ENCODE results near the gene NAPG.
A peak's percentile ranks its signal among the peaks of the same experiment; 100 is the strongest.
"Not testable (repeated sequence)": the region's sequence is repeated elsewhere in the genome, so short reads cannot be mapped to it uniquely, and the experiment has no call there.

The NAPG gene

DNA sequence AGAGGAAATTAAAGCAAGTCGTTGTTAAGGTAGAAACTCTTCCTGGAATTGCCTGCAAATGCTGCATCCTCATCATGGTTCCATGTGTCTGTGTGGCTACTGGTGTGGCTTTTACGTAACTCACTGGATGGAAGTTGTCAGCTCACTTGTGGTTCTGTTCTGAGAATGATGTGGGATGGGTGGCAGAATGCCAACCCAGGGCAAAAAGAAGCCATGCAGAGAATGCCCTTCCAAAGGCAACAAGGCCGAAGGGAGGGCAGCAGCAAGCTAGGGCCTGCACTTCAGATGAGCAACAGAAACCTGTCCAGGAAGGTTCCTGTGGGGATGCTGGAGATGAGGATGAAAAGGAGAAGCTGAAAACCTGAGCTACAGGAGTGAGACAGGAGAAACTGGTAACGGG, 10.4 kb upstream of the NAPG start:
- DNase-seq = no peak

DNA sequence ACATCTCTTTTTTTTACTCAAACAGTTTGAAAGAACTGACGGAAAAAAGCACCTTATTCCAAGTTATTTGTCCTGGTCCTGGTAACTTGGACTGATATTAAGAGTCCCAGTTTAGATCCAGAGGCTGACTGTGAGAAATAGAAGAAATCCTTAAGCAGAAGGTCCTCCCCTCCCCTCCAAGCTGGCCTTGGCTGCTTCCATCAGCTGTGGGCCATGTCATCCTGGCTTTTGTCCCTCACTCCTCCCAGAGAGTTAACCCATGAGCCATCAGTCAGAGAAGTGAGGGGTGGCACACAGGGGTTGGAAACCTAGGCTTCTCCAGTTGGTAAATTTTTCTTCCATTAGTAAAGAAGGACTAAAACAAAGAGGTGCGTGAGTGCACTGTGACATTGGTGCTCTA, 9.7 kb upstream of the NAPG start:
- no peak for DNase-seq

DNA sequence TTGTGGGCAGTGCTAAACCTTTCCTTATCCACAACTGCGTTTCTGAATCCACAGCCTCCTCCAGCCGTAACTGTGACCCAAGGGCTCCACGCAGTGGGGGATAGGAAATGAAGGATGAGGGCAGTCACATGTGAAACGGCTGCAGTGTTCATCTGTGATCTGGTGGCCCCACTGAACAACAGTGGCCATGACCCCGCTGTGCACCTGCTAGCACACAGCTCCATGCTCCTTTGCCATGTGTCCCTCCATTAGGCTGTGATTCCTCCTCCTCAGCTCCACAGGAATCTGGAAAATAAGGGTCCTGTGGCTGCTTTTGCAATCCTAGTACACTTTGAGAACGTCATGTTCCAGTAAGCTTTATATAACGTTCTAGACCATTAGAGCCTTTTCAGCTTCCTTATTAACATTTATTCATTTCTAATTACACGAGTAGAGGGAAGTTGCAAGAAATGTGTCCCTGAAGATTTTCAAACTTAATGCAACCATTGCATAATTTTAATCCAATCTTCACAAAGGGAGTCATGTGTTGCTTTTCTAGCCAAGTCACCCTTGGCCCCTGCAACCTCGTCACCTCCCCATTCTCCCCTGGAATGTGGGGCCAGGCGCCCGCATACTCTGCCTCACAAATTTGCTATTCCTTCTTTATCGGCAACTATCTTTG, 7.1 kb upstream of the NAPG start:
- no peak for DNase-seq

DNA sequence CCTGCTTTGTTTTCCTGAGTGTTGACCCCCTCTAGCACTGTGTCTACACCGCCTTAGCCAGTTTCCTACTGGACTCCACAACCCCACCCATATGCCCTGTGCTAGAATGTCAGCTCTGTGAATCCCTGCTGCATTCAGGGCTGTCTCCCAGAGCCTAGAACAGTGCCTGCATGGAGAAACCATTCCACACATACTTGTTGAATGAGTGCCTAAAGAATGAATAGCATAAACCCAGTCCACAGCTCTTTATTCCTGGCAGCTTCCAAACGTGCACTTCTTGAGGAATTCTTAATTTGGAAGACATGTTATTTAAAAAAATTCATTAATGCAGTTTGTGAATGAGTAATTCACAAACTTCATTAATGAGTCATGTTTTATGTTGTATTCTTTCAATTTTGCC, 6.5 kb upstream of the NAPG start:
- DNase-seq = no peak

GRCh38 chr18:10519999-10520935, 5.6 kb upstream of the NAPG start:
- DNase-seq = peak; percentile 50

GRCh38 chr18:10521566-10521965, 4.3 kb upstream of the NAPG start:
- DNase-seq = no peak

- DNase-seq = no peak
Observed at GRCh38 chr18:10522574-10522973, 3.3 kb upstream of the NAPG start.

GRCh38 chr18:10523544-10523943, 2.3 kb upstream of the NAPG start:
- DNase-seq = no peak

DNA sequence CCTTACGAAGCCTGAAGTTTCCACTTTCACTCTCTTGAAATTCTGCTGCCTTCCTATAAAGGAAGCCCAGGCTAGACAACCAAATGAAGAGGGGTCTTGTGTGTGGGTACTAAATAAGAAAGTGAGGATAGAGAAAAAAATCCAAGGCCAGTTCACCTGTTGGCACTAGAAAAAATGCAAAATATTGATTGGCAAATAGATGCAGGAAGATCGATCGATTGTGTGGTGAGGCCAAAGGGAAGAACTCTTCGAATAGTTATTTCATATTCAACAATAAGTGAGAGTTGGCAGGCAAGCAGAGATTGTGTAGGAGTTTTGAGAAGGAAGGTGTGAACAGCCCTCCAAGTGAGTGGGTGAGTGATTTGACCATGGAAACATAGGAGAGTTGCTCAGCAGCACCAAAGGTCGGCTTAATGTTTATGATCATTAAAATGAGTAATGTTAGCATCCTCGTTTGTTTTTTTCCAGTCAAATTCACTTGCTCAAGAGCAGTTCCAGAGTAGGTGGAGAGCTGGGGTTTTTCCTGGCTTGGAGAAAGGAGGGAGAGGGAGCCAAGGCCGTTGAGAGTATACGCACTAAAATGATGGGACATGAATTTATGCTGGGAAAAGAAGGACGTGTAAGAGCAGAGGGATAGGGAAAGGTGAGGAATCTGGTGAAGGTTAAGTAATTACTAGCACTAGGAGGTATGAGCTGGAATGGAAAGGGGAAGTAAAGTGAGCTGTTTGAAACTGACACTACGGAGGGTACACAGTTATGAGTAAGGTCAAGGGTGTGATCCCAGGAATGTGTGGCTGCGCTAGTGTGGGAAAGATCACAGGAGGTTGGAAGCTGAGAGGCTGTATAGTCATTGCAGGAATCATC, 1.1 kb upstream of the NAPG start:
- no peak for DNase-seq

DNA sequence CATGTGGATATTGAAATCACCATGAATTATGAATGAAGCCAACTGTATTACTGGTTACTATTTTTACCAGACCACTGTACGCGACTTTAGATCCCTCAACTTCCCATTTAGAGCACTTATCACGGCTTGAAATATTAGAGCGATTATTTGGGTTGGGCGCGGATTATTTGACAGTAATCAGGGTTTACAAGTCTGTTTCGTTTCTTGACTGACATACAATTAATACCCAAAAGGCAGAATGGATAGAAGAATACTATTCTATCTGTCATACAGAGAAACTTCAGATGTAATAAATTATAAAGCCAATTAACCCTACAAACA, 496 bp upstream of the NAPG start:
- no peak for DNase-seq

- DNase-seq = no peak
Observed at GRCh38 chr18:10526561-10526949, 728 bp downstream of the NAPG start.

DNA sequence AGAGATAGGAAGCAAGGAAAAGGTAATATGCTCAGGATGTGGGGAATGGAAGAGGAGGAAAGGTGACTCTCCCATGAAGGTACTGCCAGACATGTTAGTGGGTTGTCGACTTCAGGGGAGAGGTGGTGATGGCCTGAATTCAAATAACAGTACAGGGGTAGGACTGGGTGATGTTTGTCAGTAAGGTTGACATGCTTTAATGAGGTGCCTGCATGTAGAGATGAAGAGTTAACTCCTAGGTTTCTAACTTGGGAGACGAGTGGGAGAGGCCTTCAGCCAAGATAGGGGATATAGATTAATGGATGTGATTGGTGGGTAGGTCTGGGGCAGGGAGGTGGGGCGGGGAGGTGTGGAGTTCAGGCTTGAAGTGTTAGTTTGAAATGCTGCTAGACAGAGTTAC, 2.6 kb downstream of the NAPG start:
- no peak for DNase-seq

DNA sequence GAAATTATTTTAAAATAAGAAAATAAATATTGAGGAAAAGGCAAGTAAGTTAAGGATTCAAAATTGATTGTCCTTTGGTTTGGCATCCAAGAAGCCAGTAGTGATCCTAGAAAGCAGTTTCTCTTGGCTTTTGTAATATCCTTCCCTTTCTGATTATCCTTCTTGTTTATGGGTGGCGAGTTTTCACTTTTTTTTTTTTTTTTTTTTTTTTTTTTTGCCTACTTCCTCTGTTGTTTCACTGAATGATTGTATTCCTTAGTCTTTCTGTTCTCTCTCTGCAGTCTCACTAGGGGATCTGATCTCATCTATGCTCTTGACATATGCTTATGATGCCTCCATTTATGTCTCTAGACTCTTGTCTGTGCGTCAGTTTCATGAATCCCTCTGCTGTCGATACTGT, 4.2 kb downstream of the NAPG start:
- no peak for DNase-seq

- peak; percentile 49 for DNase-seq
Observed at GRCh38 chr18:10530852-10531251, 5.0 kb downstream of the NAPG start.

- DNase-seq = no peak
Observed at GRCh38 chr18:10533111-10533510, 7.3 kb downstream of the NAPG start.

- DNase-seq = no peak
Observed at GRCh38 chr18:10536280-10536679, 10.5 kb downstream of the NAPG start.

DNA sequence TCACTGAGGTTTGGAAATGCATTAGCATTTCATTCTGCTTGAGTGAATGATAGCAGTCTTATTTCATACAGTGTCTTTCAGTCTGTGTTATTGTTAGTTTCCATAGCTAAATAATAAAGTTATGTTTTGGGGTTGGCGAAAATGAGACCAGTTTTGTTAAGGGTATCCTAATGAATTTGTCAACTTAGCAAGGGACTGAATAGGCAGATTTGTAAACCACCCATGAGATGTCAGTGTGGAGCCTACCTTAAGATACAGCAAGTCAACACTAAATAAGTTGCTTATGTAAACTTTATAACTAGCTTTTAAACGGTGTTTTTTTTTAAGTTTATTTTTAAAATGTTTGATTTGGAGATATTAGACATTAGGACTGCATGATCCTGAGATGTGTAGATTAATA, 11.9 kb downstream of the NAPG start:
- DNase-seq = no peak

DNA sequence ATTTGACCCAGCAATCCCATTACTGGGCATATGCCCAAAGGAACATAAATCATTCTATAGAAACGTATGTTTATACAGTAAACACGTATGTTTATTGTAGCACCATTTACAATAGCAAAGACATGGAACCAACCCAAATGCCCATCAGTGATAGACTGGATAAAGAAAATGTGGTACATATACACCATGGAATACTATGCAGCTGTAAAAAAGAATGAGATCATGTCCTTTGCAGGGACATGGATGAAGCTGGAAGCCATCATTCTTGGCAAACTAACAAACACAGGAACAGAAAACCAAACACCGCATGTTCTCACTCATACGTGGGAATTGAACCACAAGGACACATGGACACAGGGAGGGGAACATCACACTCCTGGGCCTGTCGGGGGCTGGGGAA, 13.3 kb downstream of the NAPG start:
- not testable (repeated sequence) for DNase-seq

GRCh38 chr18:10543277-10543676, 17.4 kb downstream of the NAPG start:
- DNase-seq = no peak

DNA sequence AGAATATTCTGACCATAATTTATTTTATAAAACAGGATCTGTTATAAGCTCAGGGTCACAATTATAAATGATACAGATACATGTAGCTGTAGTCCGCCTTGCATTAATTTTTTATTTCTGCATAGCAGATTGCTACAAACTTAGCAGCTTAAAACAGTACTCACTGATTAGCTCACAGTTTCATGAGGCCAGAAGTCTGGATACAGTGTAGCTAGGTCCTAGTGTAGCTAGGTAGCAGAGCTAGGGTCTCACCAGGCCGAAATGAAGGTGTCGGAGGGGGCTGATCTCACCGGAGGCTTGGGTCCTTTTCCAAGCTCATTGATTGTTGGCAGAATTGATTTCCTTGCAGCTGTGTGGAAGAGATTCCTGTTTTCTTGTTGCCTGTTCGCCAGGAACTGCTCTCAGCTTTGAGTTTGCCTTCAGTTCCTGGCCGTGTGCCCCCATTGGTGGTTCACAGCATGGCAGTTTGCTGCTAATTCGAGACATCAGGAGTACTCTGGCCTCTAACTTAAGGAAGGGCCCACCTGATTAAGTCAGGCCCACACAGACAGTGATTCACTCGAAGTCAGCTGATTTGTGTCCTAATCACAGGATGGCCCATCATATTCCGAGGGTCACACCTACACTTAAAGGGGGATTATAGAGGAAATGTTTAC, 18.4 kb downstream of the NAPG start:
- DNase-seq = no peak

DNA sequence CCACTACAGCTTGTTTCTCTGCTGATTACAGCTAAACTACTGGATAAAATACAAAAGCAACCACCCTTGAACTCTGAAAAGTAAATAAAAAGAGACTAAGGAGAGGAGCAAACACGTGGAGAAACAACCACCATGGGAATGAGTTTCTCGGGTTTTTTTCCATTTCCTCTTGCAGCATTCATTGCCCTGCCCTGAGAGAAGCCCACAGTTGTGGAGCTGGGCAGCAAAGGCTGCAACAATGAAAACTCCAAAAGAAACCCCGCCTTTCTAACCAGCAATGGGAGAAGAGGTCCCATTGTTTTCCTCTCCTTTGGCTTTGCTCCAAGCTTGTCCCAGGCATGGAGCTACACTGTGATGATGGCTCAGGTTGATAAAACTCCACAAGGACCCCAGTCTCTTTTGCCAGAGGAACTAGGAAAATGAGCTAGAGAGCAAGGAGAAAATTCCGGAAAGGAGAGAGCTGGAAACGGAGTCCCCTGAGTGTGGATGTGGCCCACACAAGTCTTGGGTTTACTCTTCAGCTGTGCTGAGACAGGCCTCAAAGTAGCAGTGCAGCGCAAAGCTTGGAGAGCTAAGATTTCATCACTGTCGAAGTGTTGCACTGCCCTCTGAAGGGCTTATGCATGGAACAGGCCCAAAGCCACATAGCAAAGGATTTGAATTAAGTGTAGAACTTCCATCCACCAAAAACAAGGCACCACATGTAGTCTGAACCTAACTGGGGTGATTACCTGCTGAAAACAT, 20.9 kb downstream of the NAPG start:
- DNase-seq = no peak

DNA sequence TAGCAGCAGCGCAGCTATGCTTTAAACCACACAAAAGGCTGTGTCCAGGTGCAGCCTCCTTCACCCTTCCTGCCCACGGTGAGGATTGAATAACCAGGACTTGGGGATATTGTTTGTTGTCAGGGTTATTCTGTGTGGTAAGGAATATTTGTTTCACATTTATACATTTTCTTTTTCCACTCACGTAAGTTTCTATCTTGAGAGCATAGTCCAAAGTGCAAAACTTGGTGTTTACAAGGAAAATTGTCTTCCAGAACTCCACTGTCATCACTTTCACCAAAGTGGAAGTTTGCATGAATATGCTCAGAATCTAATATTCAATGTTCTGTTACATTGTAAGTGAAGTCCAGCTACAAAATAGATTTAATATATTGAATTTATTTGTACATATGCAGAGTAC, 26.4 kb downstream of the NAPG start:
- no peak for DNase-seq

Data from activated naive CD4-positive, alpha-beta T cell treated with Interleukin-2 at 50 U/mL for 16 hours (primary cell).